Natural killer cell treated with Interleukin-12 subunit alpha and Interleukin-12 subunit beta and Interleukin-15 and Interleukin-18, amount 100 ng/mL, for 72 hours (primary cell): ENCODE results near the gene PBX1. TPM values are rescaled to one million over a fixed set of nuclear protein-coding genes. Genes with fewer than 3 reads are reported as not detected.
"Not testable (repeated sequence)": the region's sequence is repeated elsewhere in the genome, so short reads cannot be mapped to it uniquely, and the experiment has no call there.

Source experiments
- ATAC-seq, 2 donors: fragments of 150-1000 bp; cut with Tn5 transposase in 1 of 2; sonication (Bioruptor Pico), chemical (Tn5 transposase) in 1 of 2; 2 replicates each; pipeline ENCODE4 v1.10.0; 2021
- DNase-seq: peaks from one replicate; pipeline ENCODE4 v3.0.0; 2022; ENCODE audit warnings: low spot score
- H3K27ac Mint-ChIP-seq, 2 donors: 1 replicate in 1 of 2; 2 replicates in 1 of 2; pipeline ENCODE4 v1.8.0; 2022; ENCODE audit warnings: mixed read lengths in 2 of 2, mild to moderate bottlenecking in 1 of 2, moderate library complexity in 1 of 2
- H3K27me3 Mint-ChIP-seq, 2 donors: 1 replicate in 1 of 2; 2 replicates in 1 of 2; pipeline ENCODE4 v1.8.0; 2022; ENCODE audit warnings: mixed read lengths in 2 of 2
- H3K36me3 Mint-ChIP-seq: one replicate; pipeline ENCODE4 v1.8.0; 2022; ENCODE audit warnings: mixed read lengths
- H3K4me1 Mint-ChIP-seq, 2 donors: 1 replicate in 1 of 2; 2 replicates in 1 of 2; pipeline ENCODE4 v1.8.0; 2022; ENCODE audit warnings: low read depth in 2 of 2, mixed read lengths in 2 of 2, mild to moderate bottlenecking in 1 of 2
- H3K4me3 Mint-ChIP-seq: one replicate; pipeline ENCODE4 v1.8.0; 2022; ENCODE audit warnings: mixed read lengths
- H3K9me3 Mint-ChIP-seq: 2 replicates; pipeline ENCODE4 v1.8.0; 2022; ENCODE audit warnings: mixed read lengths
- total RNA-seq, 2 donors: library from RNA; stranded (reverse); gene quantifications; one replicate each; pipeline ENCODE4 v1.2.3, GENCODE V29; 2022

Gene PBX1
- total RNA-seq, 2 donors from 2014 or later, result 0.53 TPM; not detected in 1

GRCh38 chr1:164638492-164639202 is 79.7 kb downstream of the PBX1 start:
- no peak overlapping the region for H3K27ac Mint-ChIP-seq
- no peak for ATAC-seq
- H3K9me3 Mint-ChIP-seq, result no peaks in the 10 kb centered on the region
- H3K36me3 Mint-ChIP-seq, result no peaks in the 10 kb centered on the region
- peaks cover 10% of the 10 kb centered on the region in 2 donors for H3K27me3 Mint-ChIP-seq
- no peak overlapping the region for H3K4me3 Mint-ChIP-seq
- DNase-seq, result no peak
- H3K4me1 Mint-ChIP-seq, result no peaks in the 10 kb centered on the region

DNA sequence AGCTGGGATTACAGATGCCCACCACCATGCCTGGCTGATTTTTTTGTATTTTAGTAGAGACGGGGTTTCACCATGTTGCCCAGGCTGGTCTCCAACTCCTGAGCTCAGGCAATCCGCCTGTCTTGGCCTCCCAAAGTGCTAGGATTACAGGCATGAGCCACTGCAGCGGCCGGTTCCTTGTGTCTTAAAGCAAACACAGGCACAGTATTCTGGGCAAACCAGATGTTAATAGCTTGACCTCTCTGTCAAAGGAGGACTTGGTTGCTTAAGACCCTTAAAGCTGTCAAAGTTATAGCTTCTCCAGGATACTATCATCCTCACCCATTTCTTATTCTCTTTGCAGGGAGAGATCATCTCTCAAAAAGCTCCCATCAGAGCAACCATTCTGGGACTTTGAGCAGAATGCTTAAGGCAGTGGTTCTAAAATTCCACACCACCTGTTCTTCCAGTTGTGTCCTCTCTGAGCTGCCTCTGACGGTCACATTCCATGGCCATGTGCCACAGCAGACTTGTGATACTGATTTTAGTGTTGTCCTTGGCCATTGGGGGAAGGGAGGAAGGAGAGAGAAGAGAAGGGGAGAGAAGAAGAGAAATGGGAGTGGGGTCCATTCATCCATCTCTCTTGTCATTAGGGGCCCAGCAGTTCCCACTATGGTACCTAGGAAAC is 81.8 kb downstream of the PBX1 start:
- no peak overlapping the region for H3K4me3 Mint-ChIP-seq
- DNase-seq (no peak), ATAC-seq (no peak)
- H3K27me3 Mint-ChIP-seq, result peaks cover 3 to 14% of the 10 kb centered on the region in 2 donors
- no peaks in the 10 kb centered on the region for H3K4me1 Mint-ChIP-seq
- H3K36me3 Mint-ChIP-seq, result no peaks in the 10 kb centered on the region
- no peak overlapping the region for H3K27ac Mint-ChIP-seq
- H3K9me3 Mint-ChIP-seq, result no peaks in the 10 kb centered on the region

GRCh38 chr1:164641353-164641730 is 82.4 kb downstream of the PBX1 start:
- no peak for ATAC-seq
- H3K4me1 Mint-ChIP-seq, result no peaks in the 10 kb centered on the region
- no peak overlapping the region for H3K27ac Mint-ChIP-seq
- peaks cover 0 to 17% of the 10 kb centered on the region in 2 donors for H3K27me3 Mint-ChIP-seq
- H3K36me3 Mint-ChIP-seq, result no peaks in the 10 kb centered on the region
- H3K4me3 Mint-ChIP-seq, result no peak overlapping the region
- H3K9me3 Mint-ChIP-seq, result no peaks in the 10 kb centered on the region
- DNase-seq, result no peak

- Mint-ChIP-seq H3K27ac (no peak overlapping the region), H3K4me1 (peaks cover 0 to 4% of the 10 kb centered on the region in 2 donors), H3K36me3 (no peaks in the 10 kb centered on the region), H3K27me3 (peaks cover 0 to 24% of the 10 kb centered on the region in 2 donors), H3K4me3 (no peak overlapping the region), H3K9me3 (no peaks in the 10 kb centered on the region)
- DNase-seq, result no peak
- ATAC-seq, result no peak
These were observed 84.0 kb downstream of the PBX1 start for GRCh38 chr1:164643018-164643417.

DNA sequence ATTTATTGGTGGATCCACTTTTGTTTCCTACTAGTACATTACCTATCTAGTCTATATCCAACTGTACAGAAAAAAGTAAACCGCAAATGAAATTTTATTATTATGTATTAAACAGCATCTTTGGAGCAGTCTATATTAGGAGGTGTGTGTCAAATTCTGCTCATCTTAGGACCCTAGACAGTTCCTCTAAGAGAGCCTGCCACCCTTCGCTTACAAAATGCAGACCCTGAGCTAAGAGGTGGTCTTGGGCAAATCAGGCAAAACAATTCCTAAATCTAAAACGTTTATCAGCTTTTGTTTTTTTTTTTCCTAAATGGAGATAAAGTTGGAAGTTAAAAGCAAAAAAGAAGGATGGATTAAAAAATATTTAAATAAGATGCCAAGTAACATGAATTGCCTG is 85.3 kb downstream of the PBX1 start:
- DNase-seq (no peak), ATAC-seq (no peak)
- Mint-ChIP-seq H3K4me3 (no peak overlapping the region), H3K36me3 (no peaks in the 10 kb centered on the region), H3K27me3 (peaks cover 0 to 23% of the 10 kb centered on the region in 2 donors), H3K27ac (no peak overlapping the region), H3K9me3 (no peaks in the 10 kb centered on the region), H3K4me1 (peaks cover 8 to 11% of the 10 kb centered on the region in 2 donors)

GRCh38 chr1:164644774-164645644 is 86.0 kb downstream of the PBX1 start:
- Mint-ChIP-seq H3K9me3 (no peaks in the 10 kb centered on the region), H3K36me3 (no peaks in the 10 kb centered on the region), H3K4me1 (peaks cover 8 to 11% of the 10 kb centered on the region in 2 donors), H3K27ac (no peak overlapping the region), H3K4me3 (no peak overlapping the region), H3K27me3 (peaks cover 0 to 25% of the 10 kb centered on the region in 2 donors)
- ATAC-seq, result no peak
- no peak for DNase-seq

GRCh38 chr1:164645921-164646320 is 86.9 kb downstream of the PBX1 start:
- Mint-ChIP-seq H3K27me3 (peaks cover 0 to 29% of the 10 kb centered on the region in 2 donors), H3K4me3 (no peak overlapping the region), H3K27ac (no peak overlapping the region), H3K4me1 (peaks cover 13 to 16% of the 10 kb centered on the region in 2 donors), H3K9me3 (no peaks in the 10 kb centered on the region), H3K36me3 (no peaks in the 10 kb centered on the region)
- ATAC-seq, result no peak
- no peak for DNase-seq

GRCh38 chr1:164647211-164647610 is 88.2 kb downstream of the PBX1 start:
- H3K27me3 Mint-ChIP-seq, result peaks cover 0 to 36% of the 10 kb centered on the region in 2 donors
- H3K4me1 Mint-ChIP-seq, result peaks cover 23 to 24% of the 10 kb centered on the region in 2 donors
- no peak for DNase-seq
- ATAC-seq, result no peak
- H3K4me3 Mint-ChIP-seq, result no peak overlapping the region
- H3K27ac Mint-ChIP-seq, result no peak overlapping the region
- peaks cover 3% of the 10 kb centered on the region for H3K9me3 Mint-ChIP-seq
- H3K36me3 Mint-ChIP-seq, result no peaks in the 10 kb centered on the region

GRCh38 chr1:164648636-164649035 is 89.7 kb downstream of the PBX1 start:
- Mint-ChIP-seq H3K4me3 (no peak overlapping the region), H3K4me1 (peaks cover 23 to 24% of the 10 kb centered on the region in 2 donors), H3K27me3 (peaks cover 0 to 34% of the 10 kb centered on the region in 2 donors), H3K9me3 (peaks cover 3% of the 10 kb centered on the region), H3K27ac (no peak overlapping the region), H3K36me3 (no peaks in the 10 kb centered on the region)
- ATAC-seq, result peak in 1 of 2 donors; percentile 16
- no peak for DNase-seq

GRCh38 chr1:164649146-164649545 is 90.2 kb downstream of the PBX1 start:
- no peak for ATAC-seq
- no peak for DNase-seq
- Mint-ChIP-seq H3K4me3 (no peak overlapping the region), H3K36me3 (no peaks in the 10 kb centered on the region), H3K9me3 (peaks cover 3% of the 10 kb centered on the region), H3K27me3 (peaks cover 0 to 34% of the 10 kb centered on the region in 2 donors), H3K27ac (no peak overlapping the region), H3K4me1 (peaks cover 23 to 24% of the 10 kb centered on the region in 2 donors)

DNA sequence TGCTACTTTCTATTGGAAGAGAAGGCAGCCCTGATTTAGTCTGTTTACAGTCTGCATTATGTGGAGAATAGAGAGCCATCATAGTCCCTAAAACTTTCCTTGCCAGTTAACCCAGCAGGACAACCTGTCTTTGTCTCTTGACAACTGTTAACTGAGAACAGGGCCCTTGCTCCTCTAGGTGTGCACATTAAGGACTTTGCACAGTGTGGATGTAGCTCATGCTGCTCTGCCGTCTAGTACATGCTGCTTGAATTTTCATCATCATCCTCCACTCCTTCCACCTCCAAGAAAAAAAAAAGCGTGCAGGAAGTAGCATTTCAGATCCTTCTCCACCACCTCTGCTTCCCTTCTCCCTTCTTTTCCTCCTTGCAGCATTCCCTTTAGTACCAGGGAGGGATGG is 91.5 kb downstream of the PBX1 start:
- Mint-ChIP-seq H3K4me1 (peaks cover 23 to 24% of the 10 kb centered on the region in 2 donors), H3K4me3 (no peak overlapping the region), H3K9me3 (peaks cover 3% of the 10 kb centered on the region), H3K27ac (no peak overlapping the region), H3K27me3 (peaks cover 8 to 39% of the 10 kb centered on the region in 2 donors), H3K36me3 (no peaks in the 10 kb centered on the region)
- no peak for DNase-seq
- ATAC-seq, result no peak

DNA sequence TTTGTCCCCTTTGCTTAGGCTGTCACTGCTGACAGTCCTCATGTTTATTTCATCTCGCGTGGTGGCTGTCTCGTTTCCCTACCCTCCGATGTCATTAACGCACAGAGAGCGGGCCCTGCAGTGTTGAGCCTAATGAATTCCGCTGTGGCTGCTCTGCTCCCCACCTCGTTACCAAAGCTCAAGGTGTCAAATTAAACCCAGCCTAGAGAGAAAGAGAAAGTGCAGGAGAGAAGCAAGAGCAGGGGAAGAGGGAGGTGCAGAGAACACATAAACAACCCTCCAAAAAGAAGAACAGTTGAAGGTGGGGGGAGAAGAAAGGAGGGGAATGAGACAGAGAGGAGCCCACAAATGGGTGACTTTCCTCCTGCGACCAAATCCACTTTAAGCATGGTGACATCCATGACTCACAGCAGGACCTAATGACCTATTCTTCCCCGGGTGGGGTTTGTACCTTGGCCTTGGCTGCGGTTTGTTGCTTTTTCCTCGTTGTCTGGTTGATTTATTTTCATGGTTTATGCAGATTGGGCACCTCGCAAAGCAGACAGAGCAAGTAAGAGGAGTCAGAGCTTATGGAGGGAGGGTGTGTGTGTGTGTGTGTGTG is 92.5 kb downstream of the PBX1 start:
- Mint-ChIP-seq H3K27me3 (peaks cover 15 to 36% of the 10 kb centered on the region in 2 donors), H3K9me3 (peaks cover 3% of the 10 kb centered on the region), H3K4me3 (peak overlapping the region; percentile 60), H3K27ac (peak overlapping the region in 1 of 2 donors; percentile 48), H3K4me1 (peaks cover 23 to 24% of the 10 kb centered on the region in 2 donors), H3K36me3 (no peaks in the 10 kb centered on the region)
- peak; percentile 76 to 80 for ATAC-seq
- no peak for DNase-seq

DNA sequence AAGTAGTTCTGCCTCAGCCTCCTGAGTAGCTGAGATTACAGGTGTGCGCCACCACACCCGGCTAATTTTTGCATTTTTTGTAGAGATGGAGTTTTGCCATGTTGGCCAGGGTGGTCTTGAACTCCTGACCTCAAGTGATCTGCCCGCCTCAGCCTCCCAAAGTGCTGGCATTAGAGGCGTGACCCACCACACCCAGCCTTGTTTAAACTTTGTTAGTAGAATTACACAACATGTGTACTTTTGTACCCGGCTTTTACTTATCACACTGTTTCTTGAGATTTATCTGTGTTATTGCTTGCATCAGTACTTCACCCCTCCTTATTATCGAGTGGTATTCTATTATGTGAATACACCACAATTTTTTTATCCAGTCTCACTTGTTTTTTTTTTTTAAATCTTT is 94.0 kb downstream of the PBX1 start:
- not testable (repeated sequence) for H3K4me3 Mint-ChIP-seq, H3K36me3 Mint-ChIP-seq, DNase-seq, ATAC-seq, H3K27ac Mint-ChIP-seq, H3K9me3 Mint-ChIP-seq
- Mint-ChIP-seq H3K4me1 (peaks cover 20 to 23% of the 10 kb centered on the region in 2 donors), H3K27me3 (peaks cover 30 to 36% of the 10 kb centered on the region in 2 donors)
